ENCODE measurements around the gene OR5M10.
"Not testable (repeated sequence)": the region's sequence is repeated elsewhere in the genome, so short reads cannot be mapped to it uniquely, and the experiment has no call there.

The OR5M10 gene

DNA sequence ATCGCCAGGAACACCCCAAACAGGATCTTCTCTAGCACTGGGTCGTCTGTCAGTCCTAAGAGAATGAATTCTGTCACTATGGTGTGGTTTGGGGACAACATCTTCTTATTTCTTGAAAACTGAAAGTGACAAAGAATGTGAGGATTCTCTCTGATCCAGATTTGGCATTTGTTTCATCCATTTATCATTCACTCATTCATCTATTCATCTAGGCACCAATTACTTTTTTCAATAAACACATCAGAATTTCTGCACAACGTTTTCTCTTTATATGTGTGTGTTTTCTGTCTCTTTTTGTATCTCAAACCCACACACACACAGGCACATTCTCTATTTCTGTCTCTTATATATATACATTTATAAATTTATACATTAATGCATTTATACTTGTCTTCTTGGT is at the start of gene OR5M10:
TSS of gene OR5M10 (minus strand) at position 101 of the 400 bp plus-strand sequence. CDS start at position 101, 0 bp downstream.
- no peak for DNase-seq

GRCh38 chr11:56625946-56626345 is 48.4 kb upstream of the OR5M10 start:
- no peak for DNase-seq

- no peak for DNase-seq
Observed at GRCh38 chr11:56624661-56625110, 47.2 kb upstream of the OR5M10 start.

DNA sequence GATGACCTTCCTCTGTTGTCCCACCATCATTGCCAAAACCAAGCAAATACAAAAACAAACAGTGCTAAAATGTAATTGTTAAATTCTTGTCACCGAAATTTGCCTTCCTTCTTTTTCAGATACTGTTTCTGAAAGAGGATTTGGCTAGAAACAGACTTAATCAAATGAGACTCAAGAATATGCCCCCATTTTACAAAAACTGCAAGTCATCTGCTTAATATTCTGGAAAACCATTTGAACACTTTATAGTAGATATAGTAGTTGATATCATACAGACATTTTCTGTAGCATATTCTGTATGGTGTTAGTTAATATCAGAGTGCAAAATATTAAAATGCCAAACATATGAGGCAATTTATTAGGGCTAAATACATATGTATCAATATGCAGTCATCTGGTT is 33.7 kb upstream of the OR5M10 start:
- DNase-seq: no peak

DNA sequence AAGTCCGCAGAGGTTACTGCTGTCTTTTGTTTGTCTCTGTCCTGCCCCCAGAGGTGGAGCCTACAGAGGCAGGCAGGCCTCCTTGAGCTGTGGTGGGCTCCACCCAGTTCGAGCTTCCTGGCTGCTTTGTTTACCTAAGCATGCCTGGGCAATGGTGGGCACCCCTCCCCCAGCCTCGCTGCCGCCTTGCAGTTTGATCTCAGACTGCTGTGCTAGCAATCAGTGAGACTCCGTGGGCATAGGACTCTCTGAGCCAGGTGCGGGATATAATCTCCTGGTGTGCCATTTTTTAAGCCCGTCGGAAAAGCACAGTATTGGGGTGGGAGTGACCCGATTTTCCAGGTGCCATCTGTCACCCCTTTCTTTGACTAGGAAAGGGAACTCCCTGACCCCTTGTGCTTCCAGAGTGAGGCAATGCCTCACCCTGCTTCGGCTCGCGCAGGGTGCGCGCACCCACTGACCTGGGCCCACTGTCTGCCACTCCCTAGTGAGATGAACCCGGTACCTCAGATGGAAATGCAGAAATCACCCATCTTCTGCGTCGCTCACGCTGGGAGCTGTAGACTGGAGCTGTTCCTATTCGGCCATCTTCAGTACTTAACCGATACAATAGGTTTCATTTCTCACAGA is 14.7 kb upstream of the OR5M10 start:
- not testable (repeated sequence) for DNase-seq

- no peak for DNase-seq
Observed at GRCh38 chr11:56558574-56558973, 18.9 kb downstream of the OR5M10 start.

GRCh38 chr11:56554691-56555090 is 22.8 kb downstream of the OR5M10 start:
- not testable (repeated sequence) for DNase-seq

GRCh38 chr11:56545531-56545930 is 32.0 kb downstream of the OR5M10 start:
- no peak for DNase-seq

DNA sequence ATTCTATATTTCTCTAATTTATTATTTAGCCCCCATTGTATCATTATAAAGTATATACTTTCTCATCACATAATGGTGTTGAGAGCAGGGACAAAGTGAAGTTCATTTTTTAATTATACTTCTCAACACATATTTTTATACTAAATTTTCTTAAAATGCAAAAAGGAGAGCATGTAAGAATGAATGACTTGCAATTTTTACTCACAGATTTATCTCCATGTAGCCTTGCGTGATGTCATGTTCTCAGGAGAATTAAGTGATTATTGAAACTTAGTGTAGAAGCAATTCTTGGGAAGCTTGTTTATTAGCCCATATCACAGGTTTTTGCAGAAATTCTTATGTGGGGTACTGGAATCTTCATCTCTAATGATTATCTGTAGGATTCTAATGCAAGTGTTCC is 33.8 kb downstream of the OR5M10 start:
- no peak for DNase-seq

DNA sequence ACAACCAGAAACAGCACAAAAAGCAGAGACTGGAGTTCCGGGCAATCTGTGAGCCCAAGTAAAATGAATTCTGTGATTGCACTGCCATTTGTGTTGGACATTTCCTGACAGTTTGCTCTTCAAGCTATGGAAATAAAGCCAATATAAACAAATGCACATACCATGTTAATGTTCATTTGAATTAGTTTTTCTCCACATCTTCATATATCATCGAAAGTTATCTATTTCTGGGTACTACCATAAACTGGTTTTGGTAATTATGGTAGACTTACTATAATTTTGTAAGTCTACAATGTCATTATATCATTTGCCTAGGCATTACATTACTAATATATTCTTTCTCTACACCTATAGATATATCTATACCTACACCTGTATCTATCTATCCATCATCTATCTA is 34.4 kb downstream of the OR5M10 start, which contains the start of gene OR5M11:
TSS of gene OR5M11 (minus strand) at position 101 of the 400 bp plus-strand sequence. CDS start at position 101, 0 bp downstream.
- no peak for DNase-seq

DNA sequence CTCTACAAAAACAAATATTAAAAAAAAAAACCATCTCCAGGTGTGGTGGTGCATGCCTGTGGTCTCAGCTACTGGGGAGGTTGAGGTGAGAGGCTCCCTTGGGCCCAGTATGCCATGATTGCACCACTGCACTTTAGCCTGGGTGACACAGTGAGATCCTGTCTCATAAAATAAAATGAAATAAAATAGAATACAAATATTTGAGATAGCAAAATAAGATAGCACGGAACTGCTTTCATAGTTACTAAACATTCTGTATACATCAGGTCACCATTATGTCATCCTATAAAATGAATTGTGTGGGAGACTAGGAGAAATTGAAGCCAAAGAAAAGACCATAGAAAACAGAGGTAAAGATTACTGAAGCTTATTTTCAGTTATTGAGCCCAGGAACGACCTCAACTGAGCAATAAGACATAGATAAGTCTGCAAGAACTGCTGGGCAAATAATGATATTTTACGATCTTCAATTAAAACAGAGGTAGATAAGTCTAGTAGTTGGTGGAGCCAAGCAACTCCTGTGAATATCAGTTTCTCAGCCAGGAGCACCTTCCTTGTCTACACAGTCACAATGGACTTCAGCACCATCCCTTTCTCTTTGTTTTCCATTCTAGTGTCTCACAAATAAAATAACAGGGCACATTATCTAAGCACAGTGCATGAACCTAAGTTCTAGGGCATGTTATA is 44.3 kb downstream of the OR5M10 start:
- no peak for DNase-seq

GRCh38 chr11:56531856-56532255 is 45.7 kb downstream of the OR5M10 start:
- DNase-seq: no peak

Data from NCI-H524 (cell line).